Activated naive CD4-positive, alpha-beta T cell treated with anti-CD3 and anti-CD28 coated beads, Interleukin-2, amount 50 U/mL, for 24 hours (primary cell): ENCODE measurements around the gene GMCL1.

Source experiments
- H3K27ac Mint-ChIP-seq: one replicate; pipeline ENCODE4 v1.8.0; 2021; ENCODE audit warnings: mild to moderate bottlenecking, mixed read lengths
- H3K27me3 Mint-ChIP-seq: one replicate; pipeline ENCODE4 v1.8.0; 2021; ENCODE audit warnings: mixed read lengths
- H3K36me3 Mint-ChIP-seq: one replicate; pipeline ENCODE4 v1.8.0; 2021; ENCODE audit warnings: mixed read lengths
- H3K4me1 Mint-ChIP-seq: one replicate; pipeline ENCODE4 v1.8.0; 2021; ENCODE audit warnings: mixed read lengths
- H3K4me3 Mint-ChIP-seq: one replicate; pipeline ENCODE4 v1.8.0; 2021; ENCODE audit warnings: mild to moderate bottlenecking, mixed read lengths
- H3K9me3 Mint-ChIP-seq: one replicate; pipeline ENCODE4 v1.8.0; 2021; ENCODE audit warnings: mixed read lengths

GMCL1 gene

DNA sequence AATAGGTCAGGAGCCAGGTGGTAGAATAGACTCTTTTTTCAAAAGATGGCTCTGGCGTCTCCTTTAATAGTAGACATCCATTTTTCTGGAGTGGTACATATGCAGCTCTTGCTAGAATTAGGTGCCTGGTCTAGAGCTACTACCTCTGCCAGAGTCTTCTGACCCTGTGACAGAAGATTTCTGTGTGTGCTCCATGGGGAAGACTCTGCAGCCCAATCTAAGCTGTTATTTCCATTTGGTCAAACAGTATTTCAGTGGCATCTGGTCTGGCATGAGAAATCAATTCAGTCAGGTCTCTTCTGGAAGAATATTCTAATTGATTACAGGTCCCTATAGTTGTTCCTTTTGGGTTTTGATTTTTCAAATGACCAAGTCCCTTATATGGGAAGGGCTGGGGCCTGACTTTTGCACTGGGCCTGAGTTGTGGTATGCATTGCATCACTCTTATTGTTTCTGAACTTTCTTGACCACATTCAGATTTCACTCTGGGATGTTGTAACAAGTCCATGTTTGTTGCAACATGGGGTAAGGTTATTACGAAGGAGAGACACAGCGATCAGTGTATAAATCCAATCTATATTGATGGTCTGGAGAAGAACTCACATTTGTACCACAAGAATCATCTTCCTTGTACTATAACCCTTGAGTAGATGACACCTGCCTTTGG is 97.5 kb downstream of the GMCL1 start:
- no peak overlapping the region for H3K4me3 Mint-ChIP-seq
- H3K36me3 Mint-ChIP-seq, result peaks cover 15% of the 10 kb centered on the region
- H3K9me3 Mint-ChIP-seq, result no peaks in the 10 kb centered on the region
- H3K27ac Mint-ChIP-seq, result no peak overlapping the region
- H3K27me3 Mint-ChIP-seq, result no peaks in the 10 kb centered on the region
- H3K4me1 Mint-ChIP-seq, result peaks cover 59% of the 10 kb centered on the region
